Brain microvascular endothelial cell (primary cell): Measurements from ENCODE around the gene GJC1.

Experiments
- DNase-seq: peaks from one replicate; pipeline ENCODE4 v3.0.0-alpha.2; 2020
- H3K27ac ChIP-seq: fragments of 250-450 bp; sonication (Bioruptor Pico); 2 replicates; pipeline ENCODE4 v1.5.1; 2020; ENCODE audit warnings: mild to moderate bottlenecking, moderate library complexity
- H3K27me3 ChIP-seq: fragments of 250-450 bp; sonication (Bioruptor Pico); replicated peaks from 2 replicates; pipeline ENCODE4 v1.5.1; 2020; ENCODE audit warnings: mild to moderate bottlenecking
- H3K36me3 ChIP-seq: fragments of 250-450 bp; sonication (Bioruptor Pico); replicated peaks from 2 replicates; pipeline ENCODE4 v1.5.1; 2020; ENCODE audit warnings: mild to moderate bottlenecking
- H3K4me3 ChIP-seq: 2 replicates; pipeline ENCODE4 v1.5.1; 2011; ENCODE audit warnings: low read depth, mild to moderate bottlenecking, control low read depth, low read length, moderate library complexity
- CTCF ChIP-seq: IDR thresholded peaks from 2 replicates; pipeline ENCODE4 v1.5.1; 2011; ENCODE audit warnings: low read depth, mild to moderate bottlenecking, moderate library complexity, low read length, control low read depth, inconsistent platforms; ENCODE audit errors: missing control alignments
- in situ Hi-C: cut with HindIII; loops from 2 replicates; pipeline ENCODE4 v1.10.0; 2017; ENCODE audit warnings: low sequenced_read_pairs, low pct_ligation_motif_present

Gene GJC1

GRCh38 chr17:44801880-44802279, 28.2 kb downstream of the GJC1 start:
- Histone ChIP-seq H3K36me3 (peaks cover 27% of the 10 kb centered on the region), H3K4me3 (no peak overlapping the region), H3K27me3 (no peaks in the 10 kb centered on the region), H3K27ac (no peak overlapping the region)
- DNase-seq = no peak
- in situ Hi-C loops = no loop called here
- no peak for TF ChIP-seq CTCF

DNA sequence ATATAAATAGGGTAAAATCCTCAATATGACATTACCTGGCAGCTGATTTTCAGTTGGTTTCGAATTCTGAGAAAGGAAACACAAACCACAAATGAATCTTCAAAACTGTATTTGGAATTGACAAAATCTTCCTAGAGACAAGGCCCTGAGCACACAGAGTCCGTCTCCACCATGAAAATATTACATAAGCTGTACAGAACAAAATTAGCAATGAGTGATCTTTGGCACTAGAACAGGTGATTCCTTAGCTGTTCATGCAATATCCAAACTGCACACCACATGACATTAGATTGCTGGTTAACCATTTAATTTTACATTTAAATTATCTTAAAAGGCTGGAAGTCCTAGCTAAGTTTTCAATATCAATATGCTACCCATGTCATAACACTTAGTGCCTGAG, 31.7 kb downstream of the GJC1 start:
- in situ Hi-C loops = loop anchor here (25.0 kb wide), 1 partner anchor 89 kb away; the partner anchor contains the start of gene EFTUD2
- Histone ChIP-seq H3K27me3 (no peaks in the 10 kb centered on the region), H3K36me3 (peaks cover 9% of the 10 kb centered on the region), H3K4me3 (no peak overlapping the region), H3K27ac (peak overlapping the region; percentile 72)
- DNase-seq = no peak
- no peak for TF ChIP-seq CTCF

DNA sequence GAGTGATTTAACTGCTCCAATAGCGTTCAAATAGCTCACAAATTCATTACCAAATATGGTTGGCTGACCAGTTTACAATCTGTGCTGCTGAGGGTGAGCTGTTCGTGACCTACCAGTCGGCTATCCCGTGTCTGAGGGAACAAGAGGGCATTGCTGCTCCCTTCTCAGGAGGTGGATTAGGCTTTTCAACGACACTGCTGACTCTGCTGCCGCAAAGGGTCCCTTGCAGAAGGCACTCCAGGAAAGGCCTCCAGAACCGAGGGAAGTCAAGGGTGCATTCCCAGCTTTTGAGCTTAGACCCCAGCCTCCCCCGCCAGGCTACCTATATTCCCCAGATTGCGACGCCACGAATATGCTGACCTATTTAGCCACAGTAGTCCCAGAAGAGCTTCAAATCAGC, 32.3 kb downstream of the GJC1 start:
- in situ Hi-C loops = loop anchor here (25.0 kb wide), 1 partner anchor 89 kb away; the partner anchor contains the start of gene EFTUD2
- peak; percentile 56 for DNase-seq
- Histone ChIP-seq H3K4me3 (no peak overlapping the region), H3K27ac (peak overlapping the region; percentile 72), H3K36me3 (peaks cover 9% of the 10 kb centered on the region), H3K27me3 (no peaks in the 10 kb centered on the region)
- no peak for TF ChIP-seq CTCF

GRCh38 chr17:44796731-44797130, 33.4 kb downstream of the GJC1 start:
- no peak for DNase-seq
- Histone ChIP-seq H3K4me3 (no peak overlapping the region), H3K27ac (no peak overlapping the region), H3K36me3 (peaks cover 9% of the 10 kb centered on the region), H3K27me3 (no peaks in the 10 kb centered on the region)
- in situ Hi-C loops = loop anchor here (25.0 kb wide), 1 partner anchor 91 kb away; the partner anchor contains the start of gene EFTUD2
- TF ChIP-seq CTCF = no peak

GRCh38 chr17:44795928-44796327, 34.2 kb downstream of the GJC1 start:
- Histone ChIP-seq H3K27ac (peak overlapping the region; percentile 90), H3K27me3 (no peaks in the 10 kb centered on the region), H3K4me3 (no peak overlapping the region), H3K36me3 (peaks cover 5% of the 10 kb centered on the region)
- peak; percentile 5 for TF ChIP-seq CTCF
- in situ Hi-C loops = loop anchor here (25.0 kb wide), 1 partner anchor 91 kb away; the partner anchor contains the start of gene EFTUD2
- no peak for DNase-seq

DNA sequence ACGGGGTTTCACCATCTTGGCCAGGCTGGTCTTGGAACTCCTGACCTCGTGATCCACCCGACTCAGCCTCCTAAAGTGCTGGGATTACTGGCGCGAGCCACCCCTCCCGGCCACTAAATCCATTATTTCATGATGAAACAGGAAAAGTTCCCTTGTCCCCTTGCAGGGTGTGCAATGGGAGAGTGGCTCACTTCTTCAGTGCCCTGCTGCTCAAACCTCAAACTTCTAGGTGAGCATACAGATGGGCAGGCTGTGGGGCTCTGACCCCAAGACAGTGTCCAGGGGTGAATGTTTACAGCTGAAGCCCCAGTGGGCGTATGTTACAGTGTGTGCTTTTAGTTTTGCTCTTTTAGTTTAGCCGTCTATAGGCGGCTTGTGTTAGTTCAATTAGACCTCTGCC, 34.7 kb downstream of the GJC1 start:
- no peak for DNase-seq
- H3K36me3 ChIP-seq = peaks cover 3% of the 10 kb centered on the region
- H3K4me3 ChIP-seq = peak overlapping the region; percentile 5
- peak overlapping the region; percentile 90 for H3K27ac ChIP-seq
- no peaks in the 10 kb centered on the region for H3K27me3 ChIP-seq
- TF ChIP-seq CTCF = no peak
- in situ Hi-C loops = loop anchor here (25.0 kb wide), 1 partner anchor 92 kb away; the partner anchor contains the start of gene EFTUD2
